NT2/D1 (cell line): ENCODE results near the gene SORL1.
A peak's percentile ranks its signal among the peaks of the same experiment; 100 is the strongest.

Experiments used
- DNase-seq: peaks from one replicate; pipeline ENCODE4 v3.0.0-alpha.2; 2011; ENCODE audit warnings: low read depth, low spot score
- H3K27me3 ChIP-seq: 2 replicates; pipeline ENCODE4 v1.6.0; 2011; ENCODE audit warnings: mild to moderate bottlenecking; ENCODE audit not compliant: insufficient read length, insufficient read depth
- H3K36me3 ChIP-seq: 2 replicates; pipeline ENCODE4 v1.6.1; 2011; ENCODE audit warnings: mild to moderate bottlenecking, low read length, mixed read lengths; ENCODE audit not compliant: insufficient read depth, insufficient read length
- H3K4me1 ChIP-seq: 2 replicates; pipeline ENCODE4 v1.5.1; 2011; ENCODE audit not compliant: insufficient read depth, insufficient read length
- H3K4me3 ChIP-seq: 2 replicates; pipeline ENCODE4 v1.5.1; 2011; ENCODE audit warnings: low read depth; ENCODE audit not compliant: insufficient read length
- H3K9ac ChIP-seq: 2 replicates; pipeline ENCODE4 v1.6.0; 2011; ENCODE audit warnings: low read depth; ENCODE audit not compliant: insufficient read length
- H3K9me3 ChIP-seq: 2 replicates; pipeline ENCODE4 v1.5.1; 2011; ENCODE audit warnings: mild to moderate bottlenecking, low read length; ENCODE audit not compliant: insufficient read depth
- SUZ12 ChIP-seq: IDR thresholded peaks from 2 replicates; pipeline ENCODE4 v1.6.1; 2011; ENCODE audit not compliant: insufficient read length, insufficient read depth; ENCODE audit errors: extremely low read depth
- YY1 ChIP-seq: IDR thresholded peaks from 2 replicates; pipeline ENCODE4 v1.6.1; 2011; ENCODE audit not compliant: insufficient read length, insufficient read depth
- ZNF274 ChIP-seq: IDR thresholded peaks from 2 replicates; pipeline ENCODE4 v1.6.1; 2011; ENCODE audit warnings: mild to moderate bottlenecking, low read depth, low read length

The SORL1 gene

GRCh38 chr11:121587182-121587581 is 135.1 kb downstream of the SORL1 start:
- TF ChIP-seq SUZ12 = no peak
- H3K4me1 ChIP-seq = no peaks in the 10 kb centered on the region
- H3K9ac ChIP-seq = no peak overlapping the region
- H3K27me3 ChIP-seq = no peaks in the 10 kb centered on the region
- H3K4me3 ChIP-seq = no peak overlapping the region
- H3K36me3 ChIP-seq = peaks cover 41% of the 10 kb centered on the region
- H3K9me3 ChIP-seq = no peaks in the 10 kb centered on the region
- DNase-seq = no peak

GRCh38 chr11:121588747-121589146 is 136.6 kb downstream of the SORL1 start:
- H3K9ac ChIP-seq = no peak overlapping the region
- H3K27me3 ChIP-seq = no peaks in the 10 kb centered on the region
- no peak overlapping the region for H3K4me3 ChIP-seq
- no peaks in the 10 kb centered on the region for H3K4me1 ChIP-seq
- H3K9me3 ChIP-seq = no peaks in the 10 kb centered on the region
- no peak for DNase-seq
- peaks cover 38% of the 10 kb centered on the region for H3K36me3 ChIP-seq
- TF ChIP-seq SUZ12 (no peak), YY1 (no peak), ZNF274 (no peak)

- Histone ChIP-seq H3K9ac (no peak overlapping the region), H3K36me3 (peaks cover 42% of the 10 kb centered on the region)
- DNase-seq = no peak
Measured at GRCh38 chr11:121589946-121590537, 137.9 kb downstream of the SORL1 start.

GRCh38 chr11:121590772-121591404 is 138.8 kb downstream of the SORL1 start:
- no peak for DNase-seq
- peaks cover 46% of the 10 kb centered on the region for H3K36me3 ChIP-seq
- TF ChIP-seq SUZ12 (no peak), ZNF274 (no peak), YY1 (no peak)
- H3K9me3 ChIP-seq = no peaks in the 10 kb centered on the region
- H3K9ac ChIP-seq = no peak overlapping the region
- no peaks in the 10 kb centered on the region for H3K27me3 ChIP-seq
- no peaks in the 10 kb centered on the region for H3K4me1 ChIP-seq
- no peak overlapping the region for H3K4me3 ChIP-seq

More at GRCh38 chr11:121589946-121590537, 137.9 kb downstream of the SORL1 start:
- H3K4me3 ChIP-seq = no peak overlapping the region
- no peak for TF ChIP-seq SUZ12
- TF ChIP-seq ZNF274 = no peak
- no peak for TF ChIP-seq YY1
- no peaks in the 10 kb centered on the region for H3K4me1 ChIP-seq
- no peaks in the 10 kb centered on the region for H3K9me3 ChIP-seq
- H3K27me3 ChIP-seq = no peaks in the 10 kb centered on the region

GRCh38 chr11:121591405-121592033 is 139.4 kb downstream of the SORL1 start:
- no peak overlapping the region for H3K9ac ChIP-seq
- no peaks in the 10 kb centered on the region for H3K9me3 ChIP-seq
- H3K27me3 ChIP-seq = no peaks in the 10 kb centered on the region
- peaks cover 48% of the 10 kb centered on the region for H3K36me3 ChIP-seq
- peak; percentile 77 for DNase-seq
- H3K4me3 ChIP-seq = no peak overlapping the region
- H3K4me1 ChIP-seq = no peaks in the 10 kb centered on the region
- TF ChIP-seq YY1 (no peak), ZNF274 (no peak), SUZ12 (no peak)

GRCh38 chr11:121592708-121593107 is 140.6 kb downstream of the SORL1 start:
- no peaks in the 10 kb centered on the region for H3K4me1 ChIP-seq
- DNase-seq = no peak
- no peaks in the 10 kb centered on the region for H3K27me3 ChIP-seq
- no peak overlapping the region for H3K4me3 ChIP-seq
- peaks cover 55% of the 10 kb centered on the region for H3K36me3 ChIP-seq
- H3K9ac ChIP-seq = no peak overlapping the region
- TF ChIP-seq ZNF274 (no peak), YY1 (no peak), SUZ12 (no peak)
- no peaks in the 10 kb centered on the region for H3K9me3 ChIP-seq

GRCh38 chr11:121595717-121596161 is 143.6 kb downstream of the SORL1 start:
- H3K9ac ChIP-seq = no peak overlapping the region
- no peak for TF ChIP-seq YY1
- no peak for TF ChIP-seq ZNF274
- TF ChIP-seq SUZ12 = no peak
- DNase-seq = no peak
- H3K9me3 ChIP-seq = no peaks in the 10 kb centered on the region
- H3K36me3 ChIP-seq = peaks cover 34% of the 10 kb centered on the region
- no peaks in the 10 kb centered on the region for H3K27me3 ChIP-seq
- no peaks in the 10 kb centered on the region for H3K4me1 ChIP-seq
- H3K4me3 ChIP-seq = no peak overlapping the region
